DND-41 (cell line): ENCODE results near the gene ADCY4.

Source experiments
- CTCF ChIP-seq: IDR thresholded peaks from 2 replicates; pipeline ENCODE4 v1.5.1; 2012; ENCODE audit warnings: borderline replicate concordance, low read length, moderate library complexity, mild to moderate bottlenecking; ENCODE audit not compliant: poor library complexity, severe bottlenecking; ENCODE audit errors: extremely low read depth
- EZH2 ChIP-seq: IDR thresholded peaks from 3 replicates; pipeline ENCODE4 v1.6.1; 2012; ENCODE audit warnings: borderline replicate concordance, low read depth, mild to moderate bottlenecking, moderate library complexity, low read length, inconsistent platforms; ENCODE audit not compliant: severe bottlenecking

- no peak for TF ChIP-seq CTCF
- TF ChIP-seq EZH2, result no peak
These were observed 45.2 kb upstream of the ADCY4 start for GRCh38 chr14:24379907-24380730.
